ENCODE results near the gene ANKRD36. TPM values are rescaled to one million over a fixed set of nuclear protein-coding genes. Genes with fewer than 3 reads are reported as not detected.
A peak's percentile ranks its signal among the peaks of the same experiment; 100 is the strongest.
"Not testable (repeated sequence)": the region's sequence is repeated elsewhere in the genome, so short reads cannot be mapped to it uniquely, and the experiment has no call there.

The ANKRD36 gene
- 10 to 100 TPM; 13.6 to 16.1 (median 14.3) TPM for polyA plus RNA-seq (ENCODE audit: insufficient read length in 4 of 4)

DNA sequence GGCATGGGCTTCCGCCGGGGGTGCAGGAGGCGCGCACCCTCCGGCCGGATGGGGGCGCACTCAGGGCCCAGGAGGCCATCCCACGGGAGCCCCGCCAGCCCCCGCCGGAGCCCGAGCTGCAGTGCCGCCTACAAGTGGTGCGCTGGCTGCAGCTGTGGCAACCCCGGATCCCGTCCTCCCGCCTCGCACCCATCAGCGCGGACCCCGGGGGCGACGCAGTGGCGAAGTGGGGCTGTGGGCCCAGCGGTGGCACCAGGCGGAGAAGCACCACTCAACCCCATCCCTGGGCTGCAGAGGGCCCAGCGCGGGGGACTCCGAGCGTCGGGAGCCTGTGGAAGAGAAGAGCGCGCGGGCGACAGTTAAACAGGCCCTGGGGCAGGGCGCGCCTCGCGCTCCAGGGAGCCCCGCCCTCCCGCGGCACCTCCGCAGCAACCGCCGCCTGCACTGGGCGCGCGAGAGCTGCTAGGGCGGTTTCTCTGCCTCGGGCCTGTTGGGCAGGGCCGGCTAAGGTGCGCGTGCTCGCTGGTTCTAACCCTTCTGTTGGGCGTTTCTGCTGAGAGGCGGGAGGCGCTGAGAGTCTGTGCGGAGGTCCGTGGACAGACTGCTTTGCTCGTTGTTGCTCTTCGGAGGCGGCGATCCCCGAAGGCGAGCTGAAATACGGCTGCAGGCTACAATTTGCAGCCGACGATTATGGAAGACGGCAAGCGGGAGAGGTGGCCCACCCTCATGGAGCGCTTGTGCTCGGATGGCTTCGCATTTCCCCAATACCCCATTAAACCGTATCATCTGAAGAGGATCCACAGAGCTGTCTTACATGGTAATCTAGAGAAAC lies at the start of gene ANKRD36:
TSS of gene ANKRD36 (plus strand) at position 104 of the 832 bp plus-strand sequence. CDS start at position 691, 587 bp downstream.
- peak in 3 of 4 donors; percentile 55 to 75 (median 63) for DNase-seq (ENCODE audit: low read depth in 4 of 4, low spot score in 3 of 4)

DNA sequence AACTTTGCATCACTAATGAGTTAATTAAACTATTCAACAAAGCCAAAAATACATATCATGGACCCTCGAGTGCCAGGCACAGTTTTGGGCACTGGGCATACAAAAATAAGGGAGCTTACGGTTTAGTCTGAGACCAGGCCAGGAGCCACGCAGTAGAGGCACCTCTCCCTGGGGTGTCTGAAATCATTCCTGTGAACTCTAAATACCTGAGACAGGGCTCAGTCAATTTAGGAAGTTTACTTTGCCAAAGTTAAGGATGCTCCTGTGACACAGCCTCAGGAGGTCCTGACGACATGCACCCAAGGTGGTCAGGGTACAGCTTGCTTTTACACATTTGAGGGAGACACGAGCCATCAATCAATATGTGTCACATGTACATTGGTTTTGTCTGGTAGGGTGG lies 46.9 kb upstream of the ANKRD36 start:
- DNase-seq (ENCODE audit: low read depth in 4 of 4, low spot score in 3 of 4) = not testable (repeated sequence)

DNA sequence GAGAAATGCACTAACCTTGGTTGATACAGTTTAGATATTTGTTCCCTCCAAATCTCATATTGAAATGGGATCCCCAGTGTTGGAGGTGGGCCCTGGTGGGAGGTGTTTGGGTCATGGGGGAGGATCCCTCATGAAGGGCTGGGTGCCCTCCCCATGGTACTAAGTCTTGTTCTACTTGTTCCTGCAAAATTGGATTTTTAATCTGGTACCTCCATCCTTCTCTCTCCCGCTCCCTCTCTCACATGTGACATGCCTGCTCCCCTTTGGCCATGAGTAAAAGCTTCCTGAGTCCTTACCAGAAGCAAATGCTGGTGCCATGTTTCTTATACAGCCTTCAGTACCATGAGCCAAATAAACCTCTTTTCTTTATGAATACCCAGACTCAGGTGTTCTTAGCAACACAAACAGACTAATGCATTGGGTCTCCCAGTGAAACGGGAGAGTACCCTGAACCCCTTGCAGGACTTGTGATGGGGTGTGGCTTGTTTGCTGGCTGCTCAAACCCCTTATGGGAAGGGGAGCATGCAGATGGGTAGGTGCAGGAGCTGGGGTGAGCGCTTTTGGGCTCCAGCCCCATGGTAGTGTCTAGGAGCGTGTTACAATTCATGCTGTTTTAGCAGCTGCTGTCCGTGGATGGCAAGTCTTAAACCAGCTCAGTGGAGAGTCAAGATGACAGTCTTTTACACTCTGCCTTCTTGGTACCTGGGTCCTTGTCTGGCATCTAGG lies 45.5 kb upstream of the ANKRD36 start:
- DNase-seq (ENCODE audit: low read depth in 4 of 4, low spot score in 3 of 4) = no peak

DNA sequence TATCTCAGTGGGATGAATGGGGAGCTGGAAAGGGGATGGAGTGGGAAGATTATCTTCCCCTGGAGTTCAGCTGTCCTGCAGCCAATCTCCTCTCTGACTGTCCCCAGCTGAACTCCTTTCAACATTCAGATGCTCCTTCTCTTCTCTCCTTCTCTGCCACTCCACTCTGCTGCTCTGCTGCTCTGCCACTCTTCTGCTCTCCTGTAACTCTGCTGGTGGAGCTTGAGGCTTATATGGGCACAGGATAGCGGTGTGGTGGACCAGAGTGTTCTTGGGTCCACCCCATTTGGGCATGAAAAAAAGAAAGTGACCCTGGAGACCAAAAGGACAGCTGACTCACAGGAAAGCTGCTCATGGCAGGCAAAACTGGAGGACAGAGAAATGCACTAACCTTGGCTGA lies 44.9 kb upstream of the ANKRD36 start:
- DNase-seq (ENCODE audit: low read depth in 4 of 4, low spot score in 3 of 4) = no peak

DNA sequence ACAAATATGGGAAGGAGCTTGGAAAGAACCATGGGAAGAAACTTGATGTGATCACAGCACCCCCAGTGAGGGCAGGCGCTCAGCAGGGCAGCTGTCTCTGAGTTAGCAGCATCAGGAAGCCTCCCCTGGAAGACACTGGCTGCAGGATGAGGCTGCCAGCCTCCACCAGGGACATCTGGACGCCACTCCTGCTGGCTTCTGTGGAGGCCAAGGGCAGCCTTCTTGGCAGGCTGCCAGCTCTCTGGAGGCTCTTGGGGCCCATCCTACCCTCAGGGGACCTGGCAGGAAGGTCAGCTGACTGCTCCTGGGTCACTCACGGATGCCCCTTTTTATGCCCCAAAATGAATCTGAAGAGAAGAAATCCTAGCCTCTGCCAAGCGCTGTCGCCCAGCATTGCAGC lies 44.2 kb upstream of the ANKRD36 start:
- DNase-seq (ENCODE audit: low read depth in 4 of 4, low spot score in 3 of 4) = not testable (repeated sequence)

DNA sequence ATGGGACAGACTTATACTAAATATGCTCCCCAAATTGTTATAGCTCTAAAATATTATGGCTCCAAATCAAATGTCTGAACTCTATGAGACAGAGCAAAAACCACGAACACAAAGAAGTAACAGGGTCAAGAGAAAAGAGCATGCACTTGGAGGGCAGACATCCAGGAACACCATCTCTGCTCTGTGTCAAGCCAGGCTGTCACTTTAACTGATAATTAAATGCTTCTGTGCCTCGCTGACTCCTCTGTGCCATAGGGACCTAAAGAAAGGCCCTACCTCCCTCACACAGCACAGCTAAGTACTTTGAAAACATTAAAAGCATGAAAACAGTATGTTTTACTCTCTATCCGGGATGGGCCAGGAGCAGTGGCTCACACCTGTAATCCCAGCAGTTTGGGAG lies 42.0 kb upstream of the ANKRD36 start:
- DNase-seq (ENCODE audit: low read depth in 4 of 4, low spot score in 3 of 4) = not testable (repeated sequence)

DNA sequence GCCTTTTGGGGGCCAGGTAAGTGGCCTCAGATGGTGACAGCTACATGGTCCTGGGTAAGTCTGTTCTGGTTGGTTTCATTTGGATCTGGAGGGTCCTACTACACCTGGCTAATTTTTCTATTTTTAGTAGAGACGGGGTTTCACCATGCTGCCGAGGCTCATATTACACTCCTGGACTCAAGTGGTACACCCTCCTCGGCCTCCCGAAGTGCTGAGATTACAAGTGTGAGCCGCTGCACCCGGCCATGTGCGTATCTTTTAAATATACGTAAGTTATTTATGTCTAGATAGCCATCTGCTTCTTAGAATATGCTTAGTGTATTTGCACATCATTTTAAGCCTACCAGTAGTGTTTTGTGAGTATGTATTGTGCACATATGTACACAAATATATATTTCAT lies 35.7 kb upstream of the ANKRD36 start:
- DNase-seq (ENCODE audit: low read depth in 4 of 4, low spot score in 3 of 4) = not testable (repeated sequence)

DNA sequence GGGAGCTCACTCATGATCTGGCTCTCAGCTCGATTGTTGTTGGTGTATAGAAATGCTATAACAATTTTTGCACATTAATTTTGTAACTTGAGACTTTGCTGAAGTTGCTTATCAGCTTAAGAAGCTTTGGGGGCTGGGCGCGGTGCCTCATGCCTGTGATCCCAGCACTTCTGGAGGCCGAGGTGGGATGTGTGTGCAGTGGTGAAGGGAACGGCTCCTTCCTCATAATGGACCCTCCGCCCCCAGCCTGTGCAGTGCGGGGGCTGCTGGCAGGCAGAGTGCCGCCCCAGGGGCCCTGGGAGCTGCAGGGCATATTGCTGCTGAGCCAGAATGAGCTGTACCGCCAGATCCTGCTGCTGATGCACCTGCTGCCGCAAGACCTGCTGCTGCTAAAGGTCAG lies 32.1 kb upstream of the ANKRD36 start:
- not testable (repeated sequence) for DNase-seq (ENCODE audit: low read depth in 4 of 4, low spot score in 3 of 4)

DNA sequence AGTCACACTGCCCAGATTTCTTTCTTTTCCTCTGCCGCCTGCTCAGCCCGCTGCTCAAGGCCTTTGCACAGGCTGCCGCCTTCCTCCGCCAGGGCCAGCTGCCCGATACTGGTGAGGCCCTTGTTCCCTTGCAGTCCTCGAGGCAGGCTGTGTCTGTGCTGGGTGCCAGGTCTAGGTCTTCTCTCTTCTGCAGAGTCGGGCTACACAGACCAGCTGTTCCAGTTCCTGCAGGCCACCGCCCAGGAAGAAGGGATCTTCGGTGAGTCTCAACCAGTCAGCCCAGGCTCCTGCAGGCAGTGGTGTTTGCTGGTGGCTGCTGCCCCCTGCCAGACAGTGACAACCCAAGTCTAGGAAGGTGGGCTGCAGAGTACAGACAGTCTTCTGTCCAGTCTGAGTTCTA lies 30.7 kb upstream of the ANKRD36 start:
- DNase-seq (ENCODE audit: low read depth in 4 of 4, low spot score in 3 of 4) = not testable (repeated sequence)

DNA sequence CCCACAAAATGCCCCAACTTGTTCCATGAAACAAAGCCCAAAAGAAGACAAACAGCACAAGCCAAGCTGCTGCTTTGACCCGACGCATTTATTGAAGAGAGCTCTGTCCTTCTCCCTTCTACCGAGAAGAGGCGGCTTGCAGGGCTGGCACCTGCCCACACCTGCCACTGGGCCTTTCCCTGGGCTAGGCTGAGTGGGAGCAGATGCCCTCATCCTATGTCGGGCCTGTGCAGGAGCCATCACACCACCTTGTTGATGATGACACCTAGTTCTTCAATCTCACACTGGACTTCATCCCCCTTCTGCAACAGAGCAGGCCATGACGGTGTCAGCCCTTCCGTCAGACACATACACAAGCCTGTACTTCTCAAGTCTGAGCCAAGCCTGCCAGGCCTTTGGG lies 29.4 kb upstream of the ANKRD36 start:
- DNase-seq (ENCODE audit: low read depth in 4 of 4, low spot score in 3 of 4) = not testable (repeated sequence)

DNA sequence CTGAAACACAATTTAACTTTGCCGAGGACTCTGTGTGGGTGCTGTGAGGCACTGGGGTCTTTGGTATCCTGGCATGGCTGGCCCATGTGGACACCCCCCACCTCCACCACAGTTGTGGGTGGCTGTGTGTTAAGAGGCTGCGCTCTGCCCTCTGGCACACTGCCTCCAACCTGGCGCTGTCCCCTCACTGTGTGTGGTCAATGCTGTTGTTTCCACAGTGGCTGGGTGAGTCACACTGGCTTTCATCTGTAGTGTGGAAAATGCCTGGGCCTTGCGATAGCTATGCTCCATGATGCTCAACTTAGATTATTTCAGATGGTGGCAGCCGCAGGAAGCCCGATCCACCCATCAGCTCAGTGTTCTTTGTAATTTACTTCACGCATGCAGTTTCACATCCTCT lies 27.9 kb upstream of the ANKRD36 start:
- not testable (repeated sequence) for DNase-seq (ENCODE audit: low read depth in 4 of 4, low spot score in 3 of 4)

DNA sequence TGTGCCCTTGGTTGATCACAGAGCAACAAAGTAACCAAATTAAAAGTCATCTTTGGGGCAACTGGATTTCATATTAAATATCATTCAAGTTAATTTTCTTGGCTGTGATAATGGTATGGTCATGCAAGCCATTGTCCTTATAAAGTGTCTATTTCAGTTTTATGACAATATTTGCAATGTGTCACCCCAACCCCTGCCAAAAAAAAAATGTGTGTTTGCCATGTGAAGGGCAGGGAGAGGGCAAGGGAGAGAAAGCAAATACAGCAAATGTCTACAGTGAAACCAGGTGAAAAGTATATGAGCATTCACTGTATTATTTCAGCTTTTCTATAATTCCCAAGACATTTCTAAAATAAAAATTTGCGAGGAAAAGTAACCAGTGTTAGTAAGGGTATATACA lies 24.2 kb upstream of the ANKRD36 start:
- DNase-seq (ENCODE audit: low read depth in 4 of 4, low spot score in 3 of 4) = not testable (repeated sequence)

DNA sequence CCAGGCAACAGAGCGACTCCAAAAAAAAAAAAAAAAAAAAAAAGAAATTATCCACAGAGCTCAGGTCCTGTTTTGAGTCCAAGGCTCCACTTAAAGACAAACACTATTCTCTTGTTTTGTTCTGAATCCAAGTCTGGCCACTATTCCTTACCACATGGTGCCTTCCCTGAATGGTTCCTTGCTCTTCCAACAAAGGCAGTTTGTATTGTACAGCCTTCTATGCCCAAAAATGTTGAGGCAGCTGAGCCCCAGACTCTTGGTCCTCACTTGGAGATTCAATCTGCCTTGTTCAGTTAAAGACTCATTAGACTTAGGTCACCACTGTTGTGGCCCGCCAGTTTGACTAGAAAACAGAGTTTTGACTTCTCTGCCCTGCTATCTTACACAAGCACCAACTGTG lies 20.0 kb upstream of the ANKRD36 start:
- not testable (repeated sequence) for DNase-seq (ENCODE audit: low read depth in 4 of 4, low spot score in 3 of 4)

DNA sequence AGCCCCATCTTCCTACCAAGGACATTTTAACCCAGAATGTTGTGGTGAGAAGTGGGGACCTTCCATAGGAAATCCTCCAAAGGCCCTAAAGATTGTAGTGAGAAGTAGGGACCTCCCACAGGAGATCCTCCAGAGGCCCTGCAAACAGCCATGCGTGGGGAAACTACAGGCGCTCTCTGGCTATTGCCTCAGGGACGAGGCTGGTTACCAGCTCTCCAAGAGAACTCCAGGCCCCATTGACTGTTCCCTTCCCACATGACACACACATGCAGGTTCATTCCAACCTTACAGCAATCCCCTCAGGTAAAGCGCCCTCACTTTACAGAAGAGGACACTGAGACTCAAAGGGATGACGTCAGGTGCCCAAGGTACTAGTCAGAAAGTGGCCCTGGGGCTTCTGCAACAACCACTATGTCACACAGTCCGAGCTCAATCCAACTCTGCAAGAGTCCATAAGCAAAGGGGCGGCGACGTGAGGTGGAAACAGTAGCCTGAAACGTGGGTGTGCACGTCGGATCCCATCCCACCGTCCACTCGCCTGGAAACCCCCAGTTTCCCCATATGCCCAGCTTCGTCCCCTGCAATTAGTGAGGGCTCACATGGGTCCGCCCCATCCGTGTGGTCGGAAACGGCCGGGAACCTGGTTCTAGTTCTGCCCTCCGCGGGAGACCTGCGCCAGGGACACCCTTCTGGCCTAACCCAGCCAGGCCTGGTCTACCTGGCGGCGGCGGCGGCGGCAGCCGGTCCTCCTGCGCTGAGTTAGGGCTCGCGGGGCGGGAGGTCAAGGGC lies 18.8 kb upstream of the ANKRD36 start:
- not testable (repeated sequence) for DNase-seq (ENCODE audit: low read depth in 4 of 4, low spot score in 3 of 4)

DNA sequence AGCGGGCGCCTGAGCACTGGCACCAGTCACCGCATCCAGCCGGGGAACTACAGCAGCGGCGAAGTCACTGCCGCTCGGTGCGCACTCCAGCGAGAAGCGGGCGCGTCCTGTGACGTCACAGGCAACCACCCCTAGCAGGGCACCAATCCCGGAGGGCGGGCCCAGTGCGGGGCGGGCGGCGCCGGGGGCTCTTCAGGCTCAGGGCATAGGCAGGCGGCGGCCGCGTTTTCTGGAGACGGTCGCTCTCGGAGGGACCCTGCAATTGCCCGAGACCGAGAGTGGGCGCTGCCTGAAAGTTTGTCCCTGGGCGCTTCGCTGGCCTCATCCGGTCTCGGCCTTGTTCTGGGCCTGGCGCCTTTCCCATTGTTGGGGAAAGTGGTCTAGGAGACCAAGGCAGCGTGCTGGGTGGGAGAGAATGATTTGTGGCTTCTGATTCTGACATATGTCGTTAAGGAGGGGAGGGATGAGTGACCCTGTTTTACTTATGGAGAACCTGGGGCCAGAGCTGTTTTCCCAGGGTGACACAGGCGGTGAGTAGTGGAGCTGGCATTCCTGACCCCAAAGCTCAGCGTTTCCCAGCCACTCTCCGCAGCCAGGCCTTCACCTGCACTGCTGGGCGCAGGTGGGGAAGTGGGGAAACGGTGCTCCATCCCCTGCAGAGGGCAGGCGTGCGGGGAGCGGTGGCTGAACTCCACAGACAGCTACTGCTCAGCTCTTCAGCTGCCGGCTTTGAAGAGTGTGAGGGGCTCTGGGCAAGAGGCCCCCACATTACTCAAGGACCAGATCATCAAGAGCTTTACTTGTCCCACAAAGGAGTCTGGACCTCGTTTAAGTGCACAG lies 18.0 kb upstream of the ANKRD36 start, which contains the start of gene FAHD2B:
TSS of gene FAHD2B (minus strand) at position 111 of the 840 bp plus-strand sequence. CDS start 3,176 bp downstream, outside the sequence.
- DNase-seq (ENCODE audit: low read depth in 4 of 4, low spot score in 3 of 4) = peak in 3 of 4 donors; percentile 33 to 57 (median 43)

DNA sequence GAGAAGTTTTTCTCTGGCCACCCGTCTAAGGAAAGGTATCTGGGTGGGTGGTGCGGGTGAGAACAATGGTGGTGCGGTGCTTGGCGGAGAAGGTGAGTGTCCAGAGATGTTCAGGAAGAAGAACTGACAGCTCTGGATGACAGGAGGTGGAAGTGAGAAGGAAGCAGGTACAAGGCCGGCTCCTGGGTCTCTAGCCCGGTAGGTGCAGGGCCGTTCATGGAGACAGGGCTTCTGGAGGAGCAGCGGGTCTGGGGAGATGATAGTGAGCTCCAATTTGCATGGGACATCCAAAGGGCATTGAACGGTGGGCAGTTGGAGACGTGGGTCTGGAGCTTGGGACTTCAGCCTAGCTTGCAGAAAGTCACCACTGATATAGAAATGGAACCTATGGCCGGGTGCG lies 17.3 kb upstream of the ANKRD36 start:
- no peak for DNase-seq (ENCODE audit: low read depth in 4 of 4, low spot score in 3 of 4)

DNA sequence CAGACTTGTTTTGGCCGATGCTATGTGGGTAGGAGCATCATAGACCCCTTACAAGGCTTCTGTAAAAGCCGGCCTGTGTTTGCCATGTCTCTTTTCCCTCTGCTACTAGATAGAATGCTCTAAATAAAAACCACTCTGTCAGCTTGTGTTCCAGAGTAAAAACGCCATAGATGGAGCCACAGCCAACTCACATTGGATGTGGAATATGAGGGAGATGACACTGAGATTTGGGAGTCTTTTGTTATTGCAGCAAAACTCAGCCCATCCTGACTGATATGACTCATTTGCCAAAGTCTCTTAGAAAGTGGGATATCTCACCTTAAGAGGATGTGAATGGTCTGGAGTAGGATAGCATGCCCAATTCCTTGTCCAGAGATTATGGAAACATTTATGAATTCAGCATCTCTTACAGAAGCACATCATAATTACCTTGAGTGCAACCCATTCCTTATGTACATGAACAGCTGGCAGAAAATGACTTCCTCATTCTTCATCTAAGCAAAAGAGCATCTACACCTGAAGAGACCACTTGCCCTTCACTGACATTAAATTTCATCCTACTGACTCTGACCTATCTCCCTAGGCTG lies 14.1 kb upstream of the ANKRD36 start:
- not testable (repeated sequence) for DNase-seq (ENCODE audit: low read depth in 4 of 4, low spot score in 3 of 4)

DNA sequence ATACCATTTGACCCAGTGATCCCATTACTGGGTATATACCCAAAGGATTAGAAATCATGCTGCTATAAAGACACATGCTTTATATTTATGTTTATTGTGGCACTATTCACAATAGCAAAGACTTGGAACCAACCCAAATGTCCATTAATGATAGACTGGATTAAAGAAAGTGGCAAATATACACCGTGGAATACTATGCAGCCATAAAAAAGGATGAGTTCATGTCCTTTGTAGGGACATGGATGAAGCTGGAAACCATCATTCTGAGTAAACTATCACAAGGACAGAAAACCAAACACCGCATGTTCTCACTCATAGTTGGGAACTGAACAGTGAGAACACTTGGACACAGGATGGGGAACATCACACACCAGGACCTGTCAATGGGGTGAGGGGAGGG lies 6.1 kb upstream of the ANKRD36 start:
- DNase-seq (ENCODE audit: low read depth in 4 of 4, low spot score in 3 of 4) = not testable (repeated sequence)

DNA sequence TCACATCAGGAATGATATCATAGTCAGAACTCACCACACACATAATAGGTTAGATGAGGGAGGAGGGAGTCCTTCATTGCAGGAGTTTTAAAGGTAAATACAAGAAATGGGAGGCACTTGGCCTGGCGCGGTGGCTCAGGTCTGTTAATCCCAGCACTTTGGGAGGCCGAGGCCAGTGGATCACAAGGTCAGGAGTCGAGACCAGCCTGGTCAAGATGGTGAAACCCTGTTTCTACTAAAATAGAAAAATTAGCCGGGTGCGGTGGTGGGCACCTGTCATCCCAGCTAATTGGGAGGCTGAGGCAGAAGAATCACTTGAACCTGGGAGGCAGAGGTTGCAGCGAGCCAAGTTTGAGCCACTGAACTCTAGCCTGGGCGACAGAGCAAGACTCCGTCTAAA lies 1.7 kb upstream of the ANKRD36 start:
- DNase-seq (ENCODE audit: low read depth in 4 of 4, low spot score in 3 of 4) = not testable (repeated sequence)
